ENCODE measurements around the gene CILP2.

The CILP2 gene

GRCh38 chr19:19538061-19538784, at the start of gene CILP2:
CILP2 (plus strand) TSS chr19:19538265; CDS start chr19:19538350, 85 bp downstream.
- no peak for DNase-seq

- DNase-seq, result peak; percentile 99
Measured at GRCh38 chr19:19488875-19489690, 49.0 kb upstream of the CILP2 start.

- DNase-seq, result no peak
Measured at GRCh38 chr19:19489804-19490204, 48.3 kb upstream of the CILP2 start.

- peak; percentile 79 for DNase-seq
Measured at GRCh38 chr19:19490214-19490968, 47.7 kb upstream of the CILP2 start.

GRCh38 chr19:19491321-19492025, 46.6 kb upstream of the CILP2 start:
- DNase-seq, result no peak

- DNase-seq, result no peak
Measured at GRCh38 chr19:19492026-19492610, 45.9 kb upstream of the CILP2 start.

- DNase-seq, result no peak
Measured at GRCh38 chr19:19493841-19494546, 44.1 kb upstream of the CILP2 start.

- no peak for DNase-seq
Measured at GRCh38 chr19:19495614-19496603, 42.2 kb upstream of the CILP2 start.

GRCh38 chr19:19498255-19498991, 39.6 kb upstream of the CILP2 start:
- no peak for DNase-seq

GRCh38 chr19:19499272-19499995, 38.6 kb upstream of the CILP2 start:
- DNase-seq, result no peak

- no peak for DNase-seq
Measured at GRCh38 chr19:19500975-19501644, 37.0 kb upstream of the CILP2 start.

GRCh38 chr19:19501798-19502197, 36.3 kb upstream of the CILP2 start:
- no peak for DNase-seq

- no peak for DNase-seq
Measured at GRCh38 chr19:19502281-19502680, 35.8 kb upstream of the CILP2 start.

- DNase-seq, result no peak
Measured at GRCh38 chr19:19502808-19503602, 35.1 kb upstream of the CILP2 start.

GRCh38 chr19:19504754-19505668, 33.1 kb upstream of the CILP2 start:
- DNase-seq, result no peak

- DNase-seq, result no peak
Measured at GRCh38 chr19:19505669-19506326, 32.3 kb upstream of the CILP2 start.
